C4-2B (cell line): ENCODE data around the gene PIGT.

Source experiments
- CTCF ChIP-seq: fragments of 450-650 bp; conservative IDR thresholded peaks from 2 replicates; pipeline ENCODE4 v1.5.1; 2017; ENCODE audit warnings: mild to moderate bottlenecking
- ZFX ChIP-seq: fragments of 450-650 bp; IDR thresholded peaks from 2 replicates; pipeline ENCODE4 v1.6.1; 2017

GRCh38 chr20:45462711-45463509 lies 47.0 kb downstream of the PIGT start:
- no peak for TF ChIP-seq CTCF
- no peak for TF ChIP-seq ZFX
